ENCODE results near the gene HNRNPL. TPM values are rescaled to one million over a fixed set of nuclear protein-coding genes. Genes with fewer than 3 reads are reported as not detected.

HNRNPL gene
- total and polyA plus RNA-seq, 2 donors (not counting 1 experiment from before 2014, with no cell fraction given) = 292 to 418 TPM

DNA sequence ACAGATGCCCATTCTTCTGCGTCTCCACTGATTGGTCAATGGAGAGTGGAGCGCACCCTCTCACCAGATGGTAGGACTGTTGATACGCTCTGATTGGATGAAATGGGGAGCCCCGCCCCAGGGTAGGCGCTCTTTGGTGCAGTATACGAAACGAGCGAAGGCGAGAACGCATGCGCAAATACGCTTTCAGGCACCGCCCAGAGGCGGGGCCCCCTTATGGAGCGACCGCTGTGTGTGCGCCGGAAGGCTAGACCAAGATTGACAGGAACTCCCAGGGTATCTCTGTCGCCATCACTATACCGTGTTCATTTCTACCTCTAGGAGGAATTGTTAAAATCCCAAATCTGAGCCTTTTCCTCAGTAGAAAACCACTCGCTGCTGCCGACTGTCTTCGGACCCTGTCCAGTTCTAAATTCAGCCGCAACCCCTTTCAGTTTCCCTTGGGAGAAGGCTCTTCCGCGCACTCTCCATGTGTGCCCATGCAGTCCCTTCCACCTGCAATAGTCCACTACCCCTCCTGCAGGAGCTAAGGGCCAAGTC is 720 bp upstream of the HNRNPL start:
- H3K4me1 Mint-ChIP-seq = peaks cover 55% of the 10 kb centered on the region
- CTCF ChIA-PET = interaction anchor here (1.1 to 4.6 kb wide), 6 partner anchors 14 to 80 kb away, joined by 3 to 62 read pairs (median 13); partner anchors contain the start of genes ECH1, MRPS12, RINL and SARS2
- peak overlapping the region; percentile 63 to 95 (median 83) for H3K4me3 ChIP-seq (ENCODE audit: control extremely low read depth in 1 of 5, extremely low read depth in 1 of 5, insufficient read depth in 1 of 5, low read depth in 2 of 5, low read length in 4 of 5)
- H3K27ac Mint-ChIP-seq = peak overlapping the region; percentile 99
- peaks cover 35% of the 10 kb centered on the region for H3K79me2 ChIP-seq (ENCODE audit: control insufficient read depth, insufficient read depth, low read length)
- no peaks in the 10 kb centered on the region for H3K27me3 ChIP-seq (replicated peaks in 1 of 4; ENCODE audit: control extremely low read depth in 1 of 4, control insufficient read depth in 3 of 4, insufficient read depth in 4 of 4, low read length in 3 of 4)
- H3K4me3 Mint-ChIP-seq = peak overlapping the region; percentile 92
- intact Hi-C loops (cut with micrococcal nuclease) = loop anchor here (1.0 to 5.0 kb wide), 6 partner anchors 14 to 231 kb away; partner anchors contain the start of genes ACTN4, EIF3K, NFKBIB and SIRT2
- WGBS (ENCODE audit: insufficient coverage) = 0% methylated on average over 26 of the region's 26 CpGs
- POLR2A ChIA-PET = interaction anchor here (1.5 to 8.7 kb wide), 5 partner anchors 17 to 116 kb away, joined by 5 to 237 read pairs (median 8); partner anchors contain the start of genes ECH1, NFKBIB, RINL and SIRT2
- peak overlapping the region; percentile 92 for H3K4me2 ChIP-seq (replicated peaks; ENCODE audit: low read depth, low read length, poor library complexity, severe bottlenecking)
- H3K9ac ChIP-seq (ENCODE audit: low read length) = peak overlapping the region; percentile 76
- TF ChIP-seq EZH2 (IDR thresholded peaks at IDR 0.05; ENCODE audit: borderline replicate concordance, insufficient read depth, low read depth, low read length, poor library complexity, severe bottlenecking) = no peak
- TF ChIP-seq, protein P1, sequence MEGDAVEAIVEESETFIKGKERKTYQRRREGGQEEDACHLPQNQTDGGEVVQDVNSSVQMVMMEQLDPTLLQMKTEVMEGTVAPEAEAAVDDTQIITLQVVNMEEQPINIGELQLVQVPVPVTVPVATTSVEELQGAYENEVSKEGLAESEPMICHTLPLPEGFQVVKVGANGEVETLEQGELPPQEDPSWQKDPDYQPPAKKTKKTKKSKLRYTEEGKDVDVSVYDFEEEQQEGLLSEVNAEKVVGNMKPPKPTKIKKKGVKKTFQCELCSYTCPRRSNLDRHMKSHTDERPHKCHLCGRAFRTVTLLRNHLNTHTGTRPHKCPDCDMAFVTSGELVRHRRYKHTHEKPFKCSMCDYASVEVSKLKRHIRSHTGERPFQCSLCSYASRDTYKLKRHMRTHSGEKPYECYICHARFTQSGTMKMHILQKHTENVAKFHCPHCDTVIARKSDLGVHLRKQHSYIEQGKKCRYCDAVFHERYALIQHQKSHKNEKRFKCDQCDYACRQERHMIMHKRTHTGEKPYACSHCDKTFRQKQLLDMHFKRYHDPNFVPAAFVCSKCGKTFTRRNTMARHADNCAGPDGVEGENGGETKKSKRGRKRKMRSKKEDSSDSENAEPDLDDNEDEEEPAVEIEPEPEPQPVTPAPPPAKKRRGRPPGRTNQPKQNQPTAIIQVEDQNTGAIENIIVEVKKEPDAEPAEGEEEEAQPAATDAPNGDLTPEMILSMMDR (IDR thresholded peaks at IDR 0.05) = peak; percentile 14
- DNase-seq (no peak), ATAC-seq (ENCODE audit: low read depth) (peak; percentile 68)
- peak overlapping the region; percentile 64 for H2AFZ ChIP-seq (ENCODE audit: insufficient read depth, low read depth, low read length, poor library complexity, severe bottlenecking)
- H3K4me1 ChIP-seq (ENCODE audit: control insufficient read depth in 2 of 2, insufficient read depth in 2 of 2, low read length in 2 of 2) = peaks cover 37 to 51% of the 10 kb centered on the region in 2 donors
- H3K36me3 ChIP-seq (replicated peaks in 1 of 2; ENCODE audit: control extremely low read depth in 1 of 2, control insufficient read depth in 1 of 2, extremely low read depth in 1 of 2, insufficient read depth in 2 of 2, low read length in 1 of 2) = peaks cover 9 to 33% of the 10 kb centered on the region in 2 experiments
- no peaks in the 10 kb centered on the region for H3K9me3 Mint-ChIP-seq (ENCODE audit: insufficient read depth)
- no peaks in the 10 kb centered on the region for H3K27me3 Mint-ChIP-seq
- peaks cover 37% of the 10 kb centered on the region for H4K20me1 ChIP-seq (ENCODE audit: control insufficient read depth, insufficient read depth, low read length, poor library complexity, severe bottlenecking)
- H3K27ac ChIP-seq (ENCODE audit: low read length in 2 of 2) = peak overlapping the region; percentile 82 to 95
- H3K9me3 ChIP-seq (ENCODE audit: control extremely low read depth in 1 of 3, control insufficient read depth in 2 of 3, insufficient read depth in 1 of 3, low read length in 2 of 3) = no peaks in the 10 kb centered on the region
